Hepatocyte (in vitro differentiated cells): ENCODE results near the gene STXBP6. TPM values are rescaled to one million over a fixed set of nuclear protein-coding genes. Genes with fewer than 3 reads are reported as not detected.

Experiments used
- DNase-seq: peaks from one replicate; pipeline ENCODE4 v3.0.0-alpha.2; 2016; ENCODE audit warnings: low spot score
- H2AFZ ChIP-seq: fragments of 200-600 bp; sonication (generic); 2 replicates; pipeline ENCODE4 v1.6.0; 2016; ENCODE audit warnings: antibody characterized with exemption, mild to moderate bottlenecking
- H3K27ac ChIP-seq: fragments of 200-600 bp; sonication (generic); 2 replicates; pipeline ENCODE4 v1.5.1; 2016; ENCODE audit warnings: mild to moderate bottlenecking
- H3K27me3 ChIP-seq: fragments of 200-600 bp; sonication (generic); 2 replicates; pipeline ENCODE4 v1.6.1; 2016
- H3K36me3 ChIP-seq: fragments of 200-600 bp; sonication (generic); replicated peaks from 2 replicates; pipeline ENCODE4 v1.5.1; 2016; ENCODE audit warnings: low read depth; ENCODE audit not compliant: insufficient read depth
- H3K4me1 ChIP-seq: fragments of 200-600 bp; sonication (generic); 2 replicates; pipeline ENCODE4 v1.5.1; 2016; ENCODE audit warnings: mild to moderate bottlenecking, moderate library complexity; ENCODE audit not compliant: insufficient read depth
- H3K4me2 ChIP-seq: fragments of 200-600 bp; sonication (generic); 2 replicates; pipeline ENCODE4 v1.6.0; 2016
- H3K4me3 ChIP-seq: fragments of 200-600 bp; sonication (generic); 2 replicates; pipeline ENCODE4 v1.5.1; 2016; ENCODE audit warnings: mild to moderate bottlenecking
- H3K79me2 ChIP-seq: fragments of 200-600 bp; sonication (generic); 2 replicates; pipeline ENCODE4 v1.6.0; 2017; ENCODE audit warnings: mild to moderate bottlenecking
- H3K9me2 ChIP-seq: fragments of 200-600 bp; sonication (generic); replicated peaks from 2 replicates; pipeline ENCODE4 v1.6.0; 2017; ENCODE audit warnings: mild to moderate bottlenecking; ENCODE audit not compliant: insufficient read depth
- H3K9me3 ChIP-seq: fragments of 200-600 bp; sonication (generic); 2 replicates; pipeline ENCODE4 v1.5.1; 2016; ENCODE audit warnings: low read depth, mild to moderate bottlenecking
- H4K20me1 ChIP-seq: fragments of 200-600 bp; sonication (generic); 2 replicates; pipeline ENCODE4 v1.6.0; 2016; ENCODE audit warnings: mild to moderate bottlenecking; ENCODE audit not compliant: insufficient read depth, poor library complexity, severe bottlenecking
- CTCF ChIP-seq: fragments of 200-600 bp; sonication (generic); IDR thresholded peaks from 2 replicates; pipeline ENCODE4 v1.5.1; 2016; ENCODE audit warnings: antibody characterized with exemption, mild to moderate bottlenecking; ENCODE audit not compliant: poor library complexity
- EZH2 ChIP-seq: fragments of 200-600 bp; sonication (generic); IDR thresholded peaks from 2 replicates; pipeline ENCODE4 v1.6.1; 2016; ENCODE audit warnings: antibody characterized with exemption, mild to moderate bottlenecking, borderline replicate concordance
- EZH2phosphoT487 ChIP-seq: fragments of 200-600 bp; sonication (generic); IDR thresholded peaks from one replicate; pipeline ENCODE4 v1.6.1; 2018; ENCODE audit warnings: antibody characterized with exemption, mild to moderate bottlenecking, low read depth, moderate library complexity; ENCODE audit not compliant: unreplicated experiment, severe bottlenecking
- WGBS: methylation state at CpG from one replicate; pipeline ENCODE4 v1.1.6; 2016; ENCODE audit warnings: low lambda C conversion rate; ENCODE audit errors: missing lambda C conversion rate; 5-methylcytosine and 5-hydroxymethylcytosine counted together
- polyA plus RNA-seq: library from polyadenylated mRNA; unstranded; fragments of >200 nt; fragmentation: Nextera tagmentation; extraction: Ambion mirVana; gene quantifications from 2 replicates; pipeline ENCODE4 v1.2.1, GENCODE V29; 2016
- total RNA-seq: library from RNA; depleted of rRNA; stranded (reverse); fragments of >200 nt; gene quantifications from 2 replicates; pipeline ENCODE4 v1.2.3, GENCODE V29; 2014

Gene STXBP6
- total and polyA plus RNA-seq, 2 experiments from 2014 or later: 34.1 to 44.9 TPM

GRCh38 chr14:24783791-24784190 is 266.2 kb downstream of the STXBP6 start:
- Histone ChIP-seq H3K27ac (no peak overlapping the region), H3K4me3 (no peak overlapping the region), H3K27me3 (no peaks in the 10 kb centered on the region), H3K36me3 (no peaks in the 10 kb centered on the region), H3K79me2 (no peaks in the 10 kb centered on the region), H4K20me1 (no peaks in the 10 kb centered on the region), H2AFZ (no peak overlapping the region), H3K4me1 (no peaks in the 10 kb centered on the region), H3K4me2 (no peak overlapping the region), H3K9me3 (no peaks in the 10 kb centered on the region), H3K9me2 (no peaks in the 10 kb centered on the region)
- 57% methylated on average over 1 of the region's 1 CpG for WGBS
- no peak for TF ChIP-seq EZH2
- TF ChIP-seq CTCF: no peak
- TF ChIP-seq EZH2phosphoT487: no peak
- DNase-seq: no peak

DNA sequence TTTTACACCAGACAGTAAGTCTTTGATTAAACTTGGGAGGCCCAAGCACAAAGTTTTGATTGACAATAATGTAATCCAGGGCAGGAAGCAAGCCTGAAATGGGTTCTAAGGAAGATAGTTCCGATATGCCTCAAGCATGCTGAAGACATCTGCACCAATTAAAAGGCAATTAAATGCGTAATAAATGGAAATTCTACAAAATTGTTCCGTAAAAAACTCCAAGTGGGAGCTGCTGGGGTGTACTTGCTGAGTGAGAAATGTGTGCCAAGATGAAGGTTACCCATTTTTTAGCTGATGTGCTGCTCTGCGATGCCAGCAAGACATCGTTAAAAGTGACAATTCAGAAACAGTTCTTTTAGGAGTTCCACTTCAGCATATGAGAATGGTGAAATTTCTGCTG is 269.7 kb downstream of the STXBP6 start:
- DNase-seq: no peak
- no peak overlapping the region for H3K4me2 ChIP-seq
- no peak overlapping the region for H3K4me3 ChIP-seq
- H3K36me3 ChIP-seq: no peaks in the 10 kb centered on the region
- H3K27ac ChIP-seq: no peak overlapping the region
- H2AFZ ChIP-seq: no peak overlapping the region
- TF ChIP-seq EZH2phosphoT487 (no peak), CTCF (no peak), EZH2 (no peak)
- WGBS: 84% methylated on average over 5 of the region's 5 CpGs
- H3K9me2 ChIP-seq: no peaks in the 10 kb centered on the region
- H3K4me1 ChIP-seq: no peaks in the 10 kb centered on the region
- H3K79me2 ChIP-seq: no peaks in the 10 kb centered on the region
- no peaks in the 10 kb centered on the region for H4K20me1 ChIP-seq
- H3K9me3 ChIP-seq: no peaks in the 10 kb centered on the region
- H3K27me3 ChIP-seq: no peaks in the 10 kb centered on the region

DNA sequence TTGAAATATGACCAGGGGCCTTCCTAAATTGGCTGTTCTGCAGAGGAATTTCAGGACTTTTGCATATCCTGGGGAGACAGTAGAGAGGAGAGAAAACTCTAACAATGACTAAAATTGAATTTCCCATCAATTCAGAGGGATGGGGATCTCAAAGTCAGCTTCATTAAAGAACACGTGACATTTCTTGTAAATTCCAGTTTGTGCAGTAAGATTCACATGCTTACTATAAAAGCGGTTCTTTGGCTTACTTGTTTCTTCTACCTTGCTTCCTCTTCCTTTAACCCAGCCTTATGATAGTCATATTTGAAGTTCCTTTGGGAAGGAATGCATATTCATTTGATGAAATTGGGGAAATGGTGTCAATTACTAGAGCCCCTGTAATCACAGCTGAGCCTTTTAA is 272.3 kb downstream of the STXBP6 start:
- TF ChIP-seq EZH2: no peak
- no peak for TF ChIP-seq EZH2phosphoT487
- Histone ChIP-seq H3K9me3 (no peaks in the 10 kb centered on the region), H3K27ac (no peak overlapping the region), H3K4me3 (no peak overlapping the region), H3K4me2 (no peak overlapping the region), H3K27me3 (no peaks in the 10 kb centered on the region), H3K4me1 (no peaks in the 10 kb centered on the region), H3K79me2 (no peaks in the 10 kb centered on the region), H4K20me1 (no peaks in the 10 kb centered on the region), H2AFZ (no peak overlapping the region), H3K9me2 (no peaks in the 10 kb centered on the region), H3K36me3 (no peaks in the 10 kb centered on the region)
- no peak for DNase-seq
- WGBS: 88% methylated on average over 2 of the region's 2 CpGs

DNA sequence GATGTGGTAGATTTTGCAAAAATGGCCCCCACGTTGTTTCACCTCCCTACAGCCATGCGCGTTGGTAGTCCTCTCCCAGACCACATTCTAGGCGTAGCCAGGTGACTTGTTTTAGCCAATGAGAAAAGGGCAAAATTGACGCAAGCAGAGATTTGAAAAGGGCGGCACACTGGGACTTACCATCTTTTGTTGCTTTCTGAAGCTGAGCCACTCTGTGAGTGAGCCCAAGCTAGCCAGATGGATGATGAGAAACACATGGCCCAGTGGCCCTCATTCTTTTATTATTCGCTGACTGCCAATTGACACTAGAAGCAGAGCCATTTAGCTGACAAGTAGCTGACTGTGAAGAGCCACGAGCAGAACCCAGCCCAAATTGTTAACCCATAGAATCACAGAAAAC is 274.0 kb downstream of the STXBP6 start:
- H3K4me3 ChIP-seq: no peak overlapping the region
- no peaks in the 10 kb centered on the region for H3K9me2 ChIP-seq
- no peaks in the 10 kb centered on the region for H4K20me1 ChIP-seq
- no peak for DNase-seq
- H3K4me1 ChIP-seq: no peaks in the 10 kb centered on the region
- no peak for TF ChIP-seq EZH2
- TF ChIP-seq EZH2phosphoT487: no peak
- TF ChIP-seq CTCF: no peak
- 79% methylated on average over 8 of the region's 8 CpGs for WGBS
- H3K36me3 ChIP-seq: no peaks in the 10 kb centered on the region
- no peak overlapping the region for H2AFZ ChIP-seq
- H3K27me3 ChIP-seq: no peaks in the 10 kb centered on the region
- no peak overlapping the region for H3K27ac ChIP-seq
- no peaks in the 10 kb centered on the region for H3K79me2 ChIP-seq
- H3K9me3 ChIP-seq: no peaks in the 10 kb centered on the region
- no peak overlapping the region for H3K4me2 ChIP-seq
